GM18858 (cell line): ENCODE data around the gene C4A.
"Not testable (repeated sequence)": the region's sequence is repeated elsewhere in the genome, so short reads cannot be mapped to it uniquely, and the experiment has no call there.

ENCODE experiments used
- ATAC-seq: cut with Tn5 transposase; IDR thresholded peaks from one replicate; pipeline ENCODE4 v1.9.1; 2021; ENCODE audit not compliant: unreplicated experiment

The C4A gene

DNA sequence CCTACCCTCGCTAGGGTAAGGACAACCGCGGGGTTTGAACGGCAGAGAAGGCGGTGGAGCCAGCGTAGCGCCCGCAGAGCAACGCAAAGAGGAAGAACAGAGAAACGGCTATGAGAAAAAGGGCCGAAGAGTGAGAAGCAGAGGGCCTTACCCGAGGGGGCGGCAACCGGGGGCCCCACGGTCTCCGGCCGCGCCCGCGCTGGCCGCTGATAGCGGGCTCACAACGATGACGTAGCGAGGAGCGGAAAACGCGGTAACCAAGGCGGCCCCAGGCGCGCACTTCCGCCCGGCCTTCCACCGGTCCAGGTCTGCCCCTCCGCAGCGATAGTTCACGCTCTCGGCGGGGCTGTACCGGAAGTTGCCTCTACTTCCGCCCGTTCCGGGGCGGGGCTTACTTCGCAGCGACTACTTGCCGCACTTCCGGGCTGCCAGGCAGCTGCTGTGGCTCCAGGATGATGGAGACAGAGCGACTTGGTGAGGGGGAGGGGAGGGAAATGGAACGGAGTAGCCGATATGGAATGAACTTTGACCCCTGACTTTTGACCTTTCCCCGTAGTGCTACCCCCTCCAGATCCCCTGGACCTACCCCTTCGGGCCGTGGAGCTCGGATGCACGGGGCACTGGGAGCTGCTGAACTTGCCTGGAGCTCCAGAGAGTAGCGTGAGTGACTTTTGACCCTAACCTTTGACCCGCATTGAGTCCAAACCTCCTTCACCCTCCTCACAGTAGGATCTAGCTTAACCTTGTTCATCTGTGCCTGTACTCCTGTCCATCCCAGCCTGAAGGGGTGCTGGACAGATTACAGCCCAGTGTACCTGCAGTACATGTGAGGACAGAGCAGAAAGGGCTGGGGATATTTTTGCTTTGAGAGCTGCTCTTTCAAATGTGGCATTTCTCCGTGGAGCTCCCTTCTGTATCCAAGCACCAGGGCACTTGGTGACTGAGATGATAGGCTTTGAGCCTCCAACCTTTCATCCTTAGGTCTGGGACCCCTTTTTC lies 22.8 kb upstream of the C4A start, which contains the start of the genes NELFE and SKIC2:
TSS of gene NELFE (minus strand) at position 231 of the 999 bp plus-strand sequence. CDS start 525 bp downstream, outside the sequence.
TSS of gene SKIC2 (plus strand) at position 435 of the 999 bp plus-strand sequence. CDS start at position 453, 18 bp downstream.
- ATAC-seq = peak; percentile 87

DNA sequence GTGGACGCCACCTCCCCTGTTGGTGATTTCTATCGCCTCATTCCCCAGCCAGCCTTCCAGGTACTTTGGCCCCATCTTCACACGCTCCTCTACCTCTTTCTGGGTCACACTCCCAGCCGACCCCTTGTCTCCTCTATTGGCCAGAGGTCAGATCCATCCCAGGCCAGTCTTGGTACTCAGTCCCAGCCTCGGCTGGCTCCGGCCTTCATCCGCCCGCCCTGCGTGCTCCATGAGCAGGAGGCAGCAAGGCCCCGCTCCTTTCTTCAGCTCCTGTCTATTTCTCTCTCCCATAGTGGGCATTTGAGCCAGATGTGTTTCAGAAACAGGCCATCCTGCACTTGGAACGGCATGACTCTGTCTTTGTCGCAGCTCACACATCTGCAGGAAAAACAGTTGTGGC lies 20.2 kb upstream of the C4A start:
- ATAC-seq = no peak

DNA sequence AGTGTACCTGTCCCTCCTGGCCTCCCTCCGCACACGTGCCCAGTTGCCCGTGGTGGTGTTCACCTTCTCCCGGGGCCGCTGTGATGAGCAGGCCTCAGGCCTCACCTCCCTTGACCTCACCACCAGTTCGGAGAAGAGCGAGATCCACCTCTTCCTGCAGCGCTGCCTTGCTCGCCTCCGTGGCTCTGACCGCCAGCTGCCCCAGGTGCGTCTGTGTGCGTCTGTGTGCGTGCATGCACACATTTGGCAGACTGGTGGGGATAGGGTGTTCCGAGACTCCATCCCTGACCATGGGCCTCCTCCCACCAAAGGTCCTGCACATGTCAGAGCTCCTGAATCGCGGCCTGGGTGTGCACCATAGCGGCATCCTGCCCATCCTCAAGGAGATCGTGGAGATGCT lies 17.9 kb upstream of the C4A start:
- no peak for ATAC-seq

DNA sequence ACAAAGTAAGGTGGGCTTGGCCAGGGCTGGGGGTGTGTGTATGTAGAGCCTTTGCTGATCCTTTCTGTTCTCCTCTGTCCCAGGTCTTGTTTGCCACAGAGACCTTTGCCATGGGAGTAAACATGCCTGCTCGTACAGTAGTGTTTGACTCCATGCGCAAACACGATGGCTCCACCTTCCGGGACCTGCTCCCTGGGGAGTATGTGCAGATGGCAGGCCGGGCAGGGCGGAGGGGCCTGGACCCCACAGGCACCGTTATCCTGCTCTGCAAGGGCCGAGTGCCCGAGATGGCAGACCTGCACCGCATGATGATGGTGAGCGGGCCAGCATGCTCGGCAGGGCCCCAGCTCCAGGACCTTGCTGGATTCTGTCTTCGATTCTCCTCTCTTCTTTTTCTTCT lies 16.2 kb upstream of the C4A start:
- no peak for ATAC-seq

DNA sequence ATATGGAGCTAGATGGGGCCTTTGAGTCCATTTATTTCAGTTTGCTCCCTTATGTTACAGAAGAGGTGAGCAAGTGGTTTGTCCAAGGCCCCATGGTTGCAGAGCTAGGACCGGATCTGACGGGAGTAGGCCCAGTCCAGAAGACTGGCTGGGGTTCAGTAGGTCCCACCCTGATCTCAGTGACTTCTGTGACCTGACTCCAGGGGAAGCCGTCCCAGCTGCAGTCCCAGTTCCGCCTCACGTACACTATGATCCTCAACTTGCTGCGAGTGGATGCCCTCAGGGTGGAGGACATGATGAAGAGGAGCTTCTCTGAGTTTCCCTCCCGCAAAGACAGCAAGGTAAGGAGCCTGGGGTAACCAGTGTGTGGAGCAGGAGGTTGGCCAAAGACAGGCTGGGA lies 15.4 kb upstream of the C4A start:
- ATAC-seq = no peak

DNA sequence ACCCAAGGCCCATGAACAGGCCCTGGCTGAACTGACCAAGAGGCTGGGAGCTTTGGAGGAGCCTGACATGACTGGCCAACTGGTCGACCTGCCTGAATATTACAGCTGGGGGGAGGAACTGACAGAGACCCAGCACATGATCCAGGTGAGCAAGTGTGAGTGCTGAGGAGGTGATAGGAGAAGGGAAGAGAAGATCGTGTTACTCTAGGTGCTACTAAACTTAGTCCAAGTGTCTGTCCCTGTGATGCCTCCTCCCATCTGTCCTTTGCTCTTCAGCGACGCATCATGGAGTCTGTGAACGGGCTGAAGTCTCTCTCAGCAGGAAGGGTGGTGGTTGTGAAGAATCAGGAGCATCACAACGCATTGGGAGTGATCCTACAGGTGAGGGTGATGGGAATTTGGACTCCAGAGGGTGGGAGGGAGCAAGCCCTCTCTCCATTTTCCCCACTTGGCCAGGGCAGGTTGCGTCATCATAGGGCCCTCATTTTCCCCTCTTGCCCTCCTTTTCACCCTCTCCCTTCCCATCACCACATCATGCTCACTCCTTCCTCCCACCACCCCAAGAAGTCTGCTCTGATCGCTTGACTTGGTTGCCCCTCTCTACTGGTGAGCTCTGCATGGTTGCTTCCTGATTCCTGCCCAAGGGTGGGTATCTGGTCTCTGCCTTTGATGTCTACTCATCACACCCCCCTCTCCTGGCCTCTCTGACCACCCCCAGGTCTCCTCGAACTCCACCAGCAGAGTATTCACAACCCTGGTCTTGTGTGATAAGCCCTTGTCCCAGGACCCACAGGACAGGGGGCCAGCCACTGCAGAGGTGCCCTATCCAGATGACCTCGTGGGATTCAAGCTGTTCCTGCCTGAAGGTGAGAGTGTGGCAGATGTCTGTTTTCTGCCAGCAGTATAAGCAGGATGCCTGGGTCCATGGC lies 14.6 kb upstream of the C4A start:
- ATAC-seq = no peak

DNA sequence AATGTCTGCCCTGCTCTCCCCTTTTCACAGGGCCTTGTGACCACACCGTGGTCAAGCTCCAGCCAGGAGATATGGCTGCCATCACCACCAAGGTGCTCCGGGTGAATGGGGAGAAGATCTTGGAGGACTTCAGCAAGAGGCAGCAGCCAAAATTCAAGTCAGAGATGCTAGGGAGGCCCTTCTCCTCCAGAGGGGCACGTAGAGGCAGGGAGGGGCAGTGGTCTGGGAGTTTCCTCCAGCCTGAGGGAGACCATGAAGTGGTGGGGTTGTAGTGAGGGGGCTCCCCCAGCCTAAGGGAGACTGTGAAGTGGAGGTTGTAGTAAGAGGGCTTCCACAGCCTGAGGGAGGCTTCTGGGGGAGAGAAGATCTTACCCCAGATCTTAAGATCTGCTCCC lies 13.9 kb upstream of the C4A start:
- ATAC-seq = no peak

DNA sequence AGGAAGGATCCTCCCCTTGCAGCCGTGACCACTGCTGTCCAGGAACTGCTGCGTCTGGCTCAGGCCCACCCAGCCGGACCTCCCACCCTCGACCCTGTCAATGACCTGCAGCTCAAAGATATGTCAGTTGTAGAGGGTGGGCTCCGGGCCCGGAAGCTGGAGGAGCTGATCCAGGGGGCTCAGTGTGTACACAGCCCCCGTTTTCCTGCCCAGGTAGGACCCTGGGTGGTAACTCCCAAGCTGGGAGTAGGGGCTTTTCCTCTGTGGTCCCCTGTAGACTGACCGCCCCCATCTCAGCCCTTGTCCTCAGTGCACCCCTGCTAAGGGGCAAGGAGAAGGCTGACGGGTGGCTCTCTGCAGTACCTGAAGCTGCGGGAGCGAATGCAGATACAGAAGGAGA lies 13.5 kb upstream of the C4A start:
- no peak for ATAC-seq

DNA sequence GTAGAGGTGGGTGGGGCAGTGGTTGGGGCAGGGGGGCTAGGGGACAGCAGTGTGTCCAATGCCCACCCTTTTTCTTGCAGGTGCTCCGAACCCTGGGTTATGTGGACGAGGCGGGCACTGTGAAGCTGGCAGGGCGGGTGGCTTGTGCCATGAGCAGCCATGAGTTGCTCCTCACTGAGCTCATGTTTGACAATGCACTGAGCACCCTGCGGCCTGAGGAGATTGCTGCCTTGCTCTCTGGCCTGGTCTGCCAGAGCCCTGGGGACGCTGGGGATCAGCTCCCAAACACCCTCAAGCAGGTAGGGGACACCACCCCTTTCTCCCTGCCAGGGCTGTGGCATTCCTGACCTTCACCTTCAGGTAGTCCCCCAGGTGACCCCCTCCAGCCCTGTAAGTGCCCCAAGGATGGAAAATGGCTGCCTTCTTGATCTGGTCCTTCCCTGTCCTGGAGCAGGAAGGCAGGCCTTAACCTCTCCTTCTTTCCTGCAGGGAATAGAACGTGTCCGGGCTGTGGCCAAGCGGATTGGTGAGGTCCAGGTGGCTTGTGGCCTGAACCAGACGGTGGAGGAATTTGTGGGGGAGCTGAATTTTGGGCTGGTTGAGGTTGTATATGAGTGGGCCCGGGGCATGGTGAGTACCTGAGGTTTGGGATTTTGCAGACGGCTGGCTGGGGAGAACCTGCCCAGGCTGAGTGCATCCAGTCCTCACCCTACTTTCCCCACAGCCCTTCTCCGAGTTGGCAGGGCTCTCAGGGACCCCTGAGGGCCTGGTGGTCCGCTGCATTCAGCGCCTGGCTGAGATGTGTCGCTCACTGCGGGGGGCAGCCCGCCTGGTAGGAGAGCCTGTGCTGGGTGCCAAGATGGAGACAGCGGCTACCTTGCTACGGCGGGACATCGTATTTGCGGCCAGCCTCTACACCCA lies 12.8 kb upstream of the C4A start:
- ATAC-seq = no peak

DNA sequence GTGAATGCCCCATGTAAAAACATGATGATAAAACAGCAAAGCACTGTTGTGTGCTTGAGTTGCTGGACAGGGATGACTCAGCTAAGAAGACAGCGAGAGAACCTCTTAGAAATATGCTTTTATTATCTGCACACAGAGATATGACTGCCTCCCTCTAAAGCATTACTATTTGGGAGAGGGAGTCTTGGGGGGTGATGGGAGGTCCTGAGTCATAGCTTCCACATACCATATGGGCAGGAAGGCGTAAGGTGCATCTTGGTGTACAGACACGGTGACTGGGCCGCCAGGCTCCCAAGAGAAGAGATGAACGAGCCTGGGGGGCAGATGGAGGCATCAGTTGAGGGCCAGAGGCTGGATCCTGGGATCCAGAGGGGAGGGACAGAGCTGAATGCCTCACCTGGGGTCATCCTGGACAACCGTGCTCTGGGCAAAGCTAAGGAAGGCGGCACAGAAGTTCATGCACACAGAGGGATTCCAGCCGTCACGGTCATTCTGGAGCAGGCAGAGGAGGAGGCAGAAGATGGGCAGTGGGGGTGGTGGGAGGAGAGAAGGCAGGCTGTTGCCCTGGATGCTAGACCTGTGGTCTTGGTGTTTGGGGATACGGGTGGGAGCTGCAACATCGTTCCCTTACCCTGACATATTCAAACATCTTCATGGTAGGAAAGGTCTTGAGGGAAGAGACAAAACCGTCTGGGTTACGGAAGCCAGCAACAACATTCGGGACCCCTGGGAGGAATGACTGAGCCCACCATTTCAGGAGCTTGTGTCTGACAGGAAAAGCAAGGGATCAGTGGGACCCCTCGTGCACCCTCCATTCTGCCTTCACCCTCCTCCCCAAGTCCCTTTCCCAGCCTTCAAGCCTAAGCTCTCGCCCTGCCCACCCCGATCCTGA lies 11.9 kb upstream of the C4A start:
- no peak for ATAC-seq

DNA sequence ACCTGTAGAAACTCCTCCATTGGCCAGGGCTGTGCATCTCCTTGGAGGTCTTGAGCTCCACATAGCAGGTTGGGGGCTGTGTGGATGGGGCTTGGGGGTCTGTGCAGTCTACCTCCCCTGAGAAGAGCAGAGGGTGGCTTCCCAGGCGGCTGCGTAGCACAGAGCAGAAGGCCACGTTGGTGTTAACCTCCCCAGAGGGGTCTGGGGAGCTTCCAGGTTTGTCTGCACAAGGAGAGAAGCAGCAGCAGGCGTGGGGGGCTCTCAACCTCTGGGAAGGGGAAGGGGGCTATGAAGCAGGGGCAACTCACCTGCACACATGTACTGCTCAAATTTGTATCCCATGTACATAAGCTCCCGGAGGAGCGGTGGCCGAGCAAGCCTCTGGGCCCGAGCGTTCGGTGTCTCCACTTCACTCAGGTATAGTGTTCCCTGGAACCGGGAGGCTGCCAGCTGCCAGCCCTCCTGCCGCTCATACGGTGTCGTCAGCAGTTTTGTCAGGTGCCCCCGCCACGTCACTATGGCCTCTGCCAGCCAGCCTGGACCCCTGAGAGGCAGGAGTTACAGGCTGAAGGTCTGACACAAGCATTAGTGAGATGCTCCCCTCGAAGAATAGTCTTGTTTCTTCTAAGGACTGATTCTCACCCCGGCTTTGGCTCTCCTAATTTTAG lies 11.1 kb upstream of the C4A start:
- no peak for ATAC-seq

DNA sequence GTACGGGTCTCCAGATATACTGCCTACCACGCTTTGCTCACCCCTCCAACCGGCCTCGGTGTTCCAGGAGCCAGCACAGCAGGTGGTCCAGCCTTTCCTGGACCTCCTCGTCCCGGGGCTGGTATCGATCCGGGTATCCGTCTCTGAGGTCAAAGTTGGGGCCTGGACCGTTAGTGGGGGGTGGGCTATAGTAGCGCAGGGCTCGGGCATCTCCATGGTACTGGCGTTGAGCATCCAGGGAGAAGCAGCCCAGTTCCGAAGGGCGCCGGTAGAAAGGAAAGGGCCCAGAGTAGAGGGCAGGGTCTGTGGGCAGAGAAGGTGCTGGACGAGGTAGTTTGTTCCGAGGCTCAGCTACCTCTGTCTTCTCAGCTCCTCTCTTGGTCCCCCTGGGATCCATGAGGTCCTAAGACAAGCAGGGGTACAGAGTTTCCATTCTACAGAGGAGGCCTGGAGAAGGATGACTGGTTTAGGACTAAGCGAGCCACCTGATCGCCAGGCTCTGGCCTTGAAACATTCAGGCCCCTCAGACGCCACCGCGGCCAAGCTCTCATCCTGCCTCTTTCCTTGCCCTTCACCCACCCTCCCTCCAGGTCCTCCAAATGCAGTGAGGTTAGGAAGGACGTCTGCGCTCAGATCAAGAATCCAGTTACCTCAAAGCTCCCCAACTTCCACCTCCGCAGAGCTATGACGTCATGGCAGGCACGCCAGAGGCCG lies 10.4 kb upstream of the C4A start:
- no peak for ATAC-seq

DNA sequence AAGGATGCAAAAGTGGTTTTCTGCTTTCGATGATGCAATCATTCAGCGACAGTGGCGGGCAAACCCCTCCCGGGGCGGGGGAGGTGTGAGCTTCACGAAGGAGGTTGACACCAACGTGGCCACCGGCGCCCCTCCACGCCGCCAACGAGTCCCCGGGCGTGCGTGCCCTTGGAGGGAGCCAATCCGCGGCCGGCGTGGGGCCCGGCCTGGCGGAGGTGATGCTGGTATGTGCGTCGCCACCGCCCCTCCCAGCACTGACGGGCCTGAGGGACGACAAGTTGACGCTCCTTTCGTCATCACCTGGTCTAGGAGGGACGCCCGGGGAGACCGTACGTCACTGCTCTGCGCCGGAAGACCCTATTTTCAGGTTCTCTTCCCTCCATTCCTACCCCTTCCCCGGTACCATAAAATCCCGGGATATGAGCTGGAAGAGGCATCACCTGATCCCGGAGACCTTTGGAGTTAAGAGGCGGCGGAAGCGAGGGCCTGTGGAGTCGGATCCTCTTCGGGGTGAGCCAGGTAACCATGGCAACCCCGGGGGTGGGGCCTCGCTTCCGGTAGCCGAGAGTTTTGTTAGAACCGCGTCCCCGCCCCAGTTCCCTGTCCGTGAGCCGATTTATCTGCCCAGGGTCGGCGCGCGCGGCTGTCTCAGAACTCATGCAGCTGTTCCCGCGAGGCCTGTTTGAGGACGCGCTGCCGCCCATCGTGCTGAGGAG lies 9.7 kb upstream of the C4A start, which contains the start of gene DXO:
TSS of gene DXO (minus strand) at position 146 of the 716 bp plus-strand sequence. CDS start 463 bp downstream, outside the sequence.
- peak; percentile 62 for ATAC-seq

DNA sequence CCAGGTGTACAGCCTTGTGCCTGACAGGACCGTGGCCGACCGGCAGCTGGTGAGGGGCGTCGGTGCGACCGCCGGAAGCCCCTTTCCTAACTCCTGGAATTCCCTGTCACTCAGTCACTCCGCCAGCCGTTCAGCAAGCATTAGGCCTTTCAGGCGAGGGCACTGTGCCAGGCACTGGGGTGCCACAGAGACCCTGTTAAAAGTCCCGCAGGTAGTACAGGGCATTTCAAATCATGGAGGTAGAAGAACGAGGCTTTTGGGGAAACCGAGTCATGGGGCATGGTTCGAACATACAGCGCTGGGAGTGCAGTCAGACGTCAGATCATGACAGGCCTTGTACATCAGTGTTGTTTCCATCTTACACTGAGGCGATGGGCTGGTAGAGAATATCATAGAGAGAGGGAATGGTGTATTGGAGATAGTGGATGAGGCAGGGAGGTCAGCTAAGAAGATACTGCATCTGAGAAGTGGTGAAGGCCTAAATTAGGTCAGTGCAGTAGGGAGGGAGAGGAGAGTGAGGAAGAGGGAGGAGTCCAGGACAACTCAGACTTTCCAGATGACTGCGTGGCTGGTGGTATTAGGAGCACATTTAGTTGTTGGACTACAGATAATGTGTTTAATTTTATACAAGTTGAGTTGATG lies 9.0 kb upstream of the C4A start:
- ATAC-seq = no peak

DNA sequence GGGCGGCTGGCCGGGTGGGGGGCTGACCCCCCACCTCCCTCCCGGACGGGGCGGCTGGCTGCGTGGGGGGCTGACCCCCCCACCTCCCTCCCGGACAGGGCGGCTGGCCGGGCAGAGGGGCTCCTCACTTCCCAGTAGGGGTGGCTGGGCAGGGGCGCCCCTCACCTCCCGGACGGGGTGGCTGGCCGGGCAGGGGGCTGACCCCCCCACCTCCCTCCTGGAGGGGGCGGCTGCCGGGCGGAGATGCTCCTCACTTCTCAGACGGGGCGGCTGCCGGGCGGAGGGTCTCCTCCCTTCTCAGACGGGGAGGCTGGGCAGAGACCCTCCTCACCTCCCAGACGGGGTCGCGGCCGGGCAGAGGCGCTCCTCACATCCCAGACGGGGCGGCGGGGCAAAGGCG lies 5.8 kb upstream of the C4A start:
- not testable (repeated sequence) for ATAC-seq

DNA sequence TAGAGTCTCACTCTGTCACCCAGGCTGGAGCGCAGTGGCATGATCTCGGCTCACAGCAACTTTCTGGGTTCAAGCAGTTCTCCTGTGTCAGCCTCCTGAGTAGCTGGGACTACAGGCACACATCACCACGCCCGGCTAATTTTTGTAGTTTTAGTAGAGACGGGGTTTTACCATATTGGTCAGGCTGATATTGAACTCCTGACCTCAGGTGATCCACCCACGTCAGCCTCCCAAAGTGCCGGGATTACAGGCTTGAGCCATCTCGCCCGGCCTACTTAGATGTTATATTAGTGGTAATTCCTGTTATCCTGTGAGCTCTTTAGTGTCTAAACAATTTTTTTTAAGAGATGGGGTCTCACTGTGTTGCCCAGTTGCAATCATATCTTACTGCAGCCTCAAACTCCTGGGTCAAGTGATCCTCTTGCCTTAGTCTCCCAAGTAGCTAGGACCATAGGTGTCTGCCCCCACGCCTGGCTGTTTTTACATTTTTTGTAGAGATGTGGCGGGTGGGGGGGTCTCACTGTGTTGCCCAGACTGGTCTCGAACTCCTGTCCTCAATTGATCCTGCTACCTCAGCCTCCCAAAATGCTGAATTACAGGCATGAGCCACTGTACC lies 3.9 kb upstream of the C4A start:
- ATAC-seq = no peak

DNA sequence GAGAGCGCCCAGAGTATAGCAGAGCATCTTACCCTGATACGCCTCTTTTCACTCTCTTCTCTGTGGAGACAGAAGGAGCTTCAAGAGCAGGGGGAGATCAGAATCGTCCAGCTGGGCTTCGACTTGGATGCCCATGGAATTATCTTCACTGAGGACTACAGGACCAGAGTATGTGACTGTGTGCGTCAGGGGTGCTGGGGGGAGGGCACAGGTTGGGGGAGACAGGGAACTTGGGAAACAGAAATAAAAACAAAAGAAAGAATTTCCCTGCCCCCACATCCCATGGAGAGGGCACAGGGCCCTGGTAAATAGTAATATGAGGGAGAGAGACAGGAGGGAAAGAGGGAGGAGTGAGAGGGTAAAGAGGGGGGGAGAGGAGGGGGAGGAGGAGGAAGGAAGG lies 3.0 kb upstream of the C4A start:
- ATAC-seq = no peak
